GM18909 (cell line): Measurements from ENCODE around the gene SPECC1L.

Experiments used
- ATAC-seq: cut with Tn5 transposase; IDR thresholded peaks from one replicate; pipeline ENCODE4 v1.9.1; 2021; ENCODE audit warnings: mild to moderate bottlenecking; ENCODE audit not compliant: unreplicated experiment, poor library complexity

Gene SPECC1L

GRCh38 chr22:24422102-24422665, 151.6 kb downstream of the SPECC1L start:
- no peak for ATAC-seq

- ATAC-seq = no peak
These were observed 152.9 kb downstream of the SPECC1L start for GRCh38 chr22:24423519-24424000.

- no peak for ATAC-seq
These were observed 153.6 kb downstream of the SPECC1L start for GRCh38 chr22:24424001-24424900.

GRCh38 chr22:24424901-24425775, 154.5 kb downstream of the SPECC1L start:
- no peak for ATAC-seq

DNA sequence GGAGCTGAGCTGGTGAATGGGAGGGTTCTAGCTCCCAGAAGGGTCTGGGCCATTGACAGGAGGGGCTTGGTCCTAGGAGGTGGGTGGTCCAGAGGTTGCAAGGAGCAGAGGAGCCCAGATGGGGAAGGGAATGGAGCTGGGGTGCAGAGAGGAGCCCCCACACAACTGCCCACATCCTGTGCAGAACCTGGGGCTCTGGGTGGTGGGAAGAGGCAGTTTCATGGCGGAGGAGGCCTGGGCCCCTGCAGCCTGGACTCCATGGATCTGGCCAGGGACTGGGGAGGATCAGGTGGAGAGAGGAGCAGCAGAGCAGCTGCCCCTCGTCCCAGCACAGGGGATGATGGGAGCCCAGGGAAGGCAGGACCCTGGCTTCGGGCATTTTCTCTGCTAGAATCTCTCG, 155.8 kb downstream of the SPECC1L start:
- no peak for ATAC-seq

- no peak for ATAC-seq
These were observed 156.3 kb downstream of the SPECC1L start for GRCh38 chr22:24426851-24427499.

DNA sequence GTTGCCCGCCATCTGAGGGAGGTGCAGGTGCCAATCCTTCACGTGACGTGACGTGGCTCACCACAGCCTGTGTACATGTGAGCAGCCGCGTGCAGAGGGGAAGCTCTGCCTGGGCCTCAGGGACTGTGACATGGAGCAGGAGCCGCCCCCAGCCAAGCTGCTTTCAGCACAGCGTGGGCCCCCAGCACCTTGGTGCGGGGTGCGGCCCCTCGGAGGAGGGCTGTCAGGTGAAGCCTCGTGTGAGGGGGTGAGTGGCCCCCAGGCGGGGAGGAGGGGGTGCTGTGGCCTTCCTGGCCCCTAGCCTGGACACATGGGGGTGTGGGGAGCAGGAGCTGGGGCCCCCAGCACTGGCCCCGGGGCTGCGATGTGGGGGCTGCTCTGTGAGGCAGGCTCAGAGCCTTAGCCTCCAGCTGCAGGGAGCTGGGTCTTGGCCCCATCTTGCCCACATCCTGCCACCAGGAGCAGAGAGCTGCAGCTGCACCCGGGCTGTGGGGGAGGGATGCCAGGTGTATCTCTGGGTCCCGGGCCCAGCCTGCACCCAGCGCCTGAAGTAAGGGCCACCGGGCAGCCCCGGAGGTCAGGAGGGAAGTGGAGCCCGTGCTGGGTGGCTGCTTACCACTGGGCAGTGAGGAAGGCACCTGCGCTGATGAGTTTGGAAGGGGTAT, 157.0 kb downstream of the SPECC1L start, which contains the start of gene ADORA2A:
ADORA2A (plus strand) TSS at position 100 of the 665 bp plus-strand sequence. CDS start 5,806 bp downstream, outside the sequence.
- ATAC-seq = peak; percentile 56

- no peak for ATAC-seq
These were observed 158.2 kb downstream of the SPECC1L start for GRCh38 chr22:24428751-24429410.

GRCh38 chr22:24429411-24430365, 159.1 kb downstream of the SPECC1L start:
- ATAC-seq = no peak

DNA sequence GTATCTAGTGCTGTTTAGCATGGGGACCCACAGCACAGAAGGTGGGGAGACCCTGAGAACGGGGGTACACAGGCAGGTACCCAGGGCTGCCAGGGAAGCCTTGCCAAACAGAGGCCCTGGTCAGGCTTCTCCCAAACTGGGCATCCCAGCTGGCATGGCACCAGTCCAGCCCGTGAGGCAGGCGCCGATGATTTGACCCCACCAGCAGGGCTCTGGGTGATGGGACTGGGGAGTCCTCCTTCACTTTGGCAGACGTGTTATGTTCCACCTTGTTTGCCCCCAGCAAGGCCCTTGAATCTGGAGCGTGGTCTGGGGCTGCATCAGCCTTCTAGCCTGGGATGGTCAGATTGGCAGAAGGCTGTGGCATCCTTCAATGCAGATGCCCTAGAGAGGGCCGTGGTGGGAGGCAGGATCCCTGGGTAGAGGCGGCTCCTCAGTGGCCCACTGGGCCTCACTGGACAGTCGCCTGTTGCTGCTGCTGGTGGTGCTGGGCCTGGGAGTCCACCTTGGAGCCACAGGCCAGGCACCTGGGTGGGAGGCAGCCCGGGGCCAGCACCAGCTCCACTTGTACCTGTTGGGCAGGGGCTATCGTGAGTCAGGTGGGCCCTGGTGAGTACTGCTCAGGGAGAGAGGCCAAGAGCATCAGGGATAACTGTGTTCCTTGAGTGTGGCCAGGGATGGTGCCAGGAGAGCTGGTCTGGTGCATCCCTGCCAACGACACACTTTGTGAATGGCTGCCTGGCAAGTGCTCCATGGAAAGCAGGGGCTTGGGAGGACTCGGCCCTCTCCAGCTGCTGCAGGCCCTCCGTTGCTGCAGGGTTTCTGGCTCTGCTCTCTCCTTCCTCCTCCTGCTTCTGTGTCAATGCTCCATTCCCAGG, 160.0 kb downstream of the SPECC1L start:
- no peak for ATAC-seq

GRCh38 chr22:24431309-24432034, 160.8 kb downstream of the SPECC1L start:
- ATAC-seq = no peak

- ATAC-seq = no peak
These were observed 161.6 kb downstream of the SPECC1L start for GRCh38 chr22:24432059-24432853.

DNA sequence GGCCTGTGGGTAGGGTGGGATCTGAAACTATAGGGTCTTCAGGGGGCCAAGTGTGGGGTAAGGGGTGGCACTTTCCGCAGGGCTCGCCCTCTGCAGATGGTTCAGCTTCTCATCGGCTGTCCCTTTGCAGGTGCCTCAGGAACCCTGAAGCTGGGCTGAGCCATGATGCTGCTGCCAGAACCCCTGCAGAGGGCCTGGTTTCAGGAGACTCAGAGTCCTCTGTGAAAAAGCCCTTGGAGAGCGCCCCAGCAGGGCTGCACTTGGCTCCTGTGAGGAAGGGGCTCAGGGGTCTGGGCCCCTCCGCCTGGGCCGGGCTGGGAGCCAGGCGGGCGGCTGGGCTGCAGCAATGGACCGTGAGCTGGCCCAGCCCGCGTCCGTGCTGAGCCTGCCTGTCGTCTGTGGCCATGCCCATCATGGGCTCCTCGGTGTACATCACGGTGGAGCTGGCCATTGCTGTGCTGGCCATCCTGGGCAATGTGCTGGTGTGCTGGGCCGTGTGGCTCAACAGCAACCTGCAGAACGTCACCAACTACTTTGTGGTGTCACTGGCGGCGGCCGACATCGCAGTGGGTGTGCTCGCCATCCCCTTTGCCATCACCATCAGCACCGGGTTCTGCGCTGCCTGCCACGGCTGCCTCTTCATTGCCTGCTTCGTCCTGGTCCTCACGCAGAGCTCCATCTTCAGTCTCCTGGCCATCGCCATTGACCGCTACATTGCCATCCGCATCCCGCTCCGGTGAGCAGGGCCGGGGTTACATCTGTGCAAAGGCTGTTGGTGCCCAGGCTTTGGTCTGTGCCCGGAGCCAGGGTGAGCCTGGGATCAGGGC, 162.6 kb downstream of the SPECC1L start:
- ATAC-seq = no peak

DNA sequence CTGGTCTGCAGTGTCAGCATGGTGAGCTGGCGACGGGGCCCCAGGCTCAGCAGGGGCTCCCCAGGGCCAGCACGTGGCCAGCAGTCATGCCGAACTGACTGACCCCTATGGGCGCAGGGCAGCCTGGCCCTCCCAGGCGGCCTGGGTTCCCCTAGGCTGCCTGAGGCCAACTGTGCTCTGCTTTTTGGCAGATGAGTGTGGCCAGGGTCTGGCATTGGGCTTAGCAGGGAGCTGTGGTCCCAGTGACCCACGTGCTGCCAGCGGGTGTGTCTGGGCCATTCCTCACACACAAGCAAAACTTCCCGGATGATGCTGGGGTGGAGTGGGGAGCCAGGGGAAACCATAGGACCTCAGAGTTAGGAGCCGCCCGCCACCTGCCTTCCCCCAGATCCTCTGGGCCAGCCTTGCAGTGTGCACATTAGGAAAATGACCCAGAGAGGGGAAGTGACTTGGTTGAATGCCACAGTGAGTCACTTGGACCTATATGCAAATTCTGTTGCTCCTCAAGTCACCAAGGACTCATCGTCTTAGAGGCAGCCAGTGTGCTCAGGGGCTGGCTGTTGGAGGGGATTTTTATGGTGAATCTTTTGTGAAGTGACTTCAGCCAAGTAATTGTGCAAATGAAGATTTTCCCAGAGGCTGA, 163.3 kb downstream of the SPECC1L start:
- peak; percentile 62 for ATAC-seq
